IPS-11a (cell line): ENCODE results near the gene CD244.
"Not testable (repeated sequence)": the region's sequence is repeated elsewhere in the genome, so short reads cannot be mapped to it uniquely, and the experiment has no call there.

ENCODE experiments used
- H3K4me3 ChIP-seq: one replicate; pipeline ENCODE4 v1.5.1; 2013; ENCODE audit warnings: low read depth, low read length, control low read depth

The CD244 gene

GRCh38 chr1:160862203-160863060 is at the start of gene CD244:
Gene CD244, minus strand, starts transcription at chr1:160862887. Its CDS starts 210 bp downstream, at chr1:160862677.
- no peak within 1 kb of the TSS for H3K4me3 ChIP-seq

DNA sequence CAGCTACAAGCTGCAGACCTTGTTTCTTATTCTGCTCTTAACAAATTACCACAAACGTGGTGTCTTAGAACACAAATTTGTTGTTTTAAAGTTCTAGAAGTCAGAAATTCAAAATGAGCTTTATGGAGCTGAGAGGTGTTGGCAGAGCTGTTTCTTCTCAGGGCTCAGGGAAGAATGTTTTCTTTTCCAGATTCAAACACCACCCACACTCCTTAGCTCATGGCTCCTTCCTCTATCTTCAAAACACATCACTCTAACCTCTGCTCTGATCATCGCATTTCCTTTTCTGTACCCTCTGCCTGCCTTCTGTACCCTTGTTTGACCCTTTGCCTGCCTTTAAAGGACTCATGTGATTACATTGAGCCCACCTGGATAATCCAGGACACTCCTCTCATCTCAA is 49.2 kb upstream of the CD244 start:
- H3K4me3 ChIP-seq = no peak overlapping the region

DNA sequence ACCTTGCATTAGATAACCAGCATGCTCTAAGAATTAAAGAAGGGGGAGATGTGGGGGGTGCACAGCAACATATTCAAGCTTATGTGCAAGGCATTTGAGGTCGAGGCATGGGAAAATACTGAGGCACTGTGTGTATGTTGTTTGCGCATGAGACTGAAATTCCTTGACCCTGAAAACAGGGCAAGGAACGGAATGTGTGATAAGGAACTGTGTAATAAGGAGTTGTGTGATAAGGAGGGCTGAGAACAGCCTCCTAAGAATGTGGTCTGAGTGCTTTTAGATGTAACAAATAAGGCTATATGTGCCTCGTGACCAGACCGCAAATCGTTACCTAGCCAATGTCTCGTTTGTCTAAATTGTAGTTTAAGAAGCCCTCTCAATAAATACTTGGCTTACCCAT is 48.8 kb upstream of the CD244 start:
- H3K4me3 ChIP-seq = no peak overlapping the region

DNA sequence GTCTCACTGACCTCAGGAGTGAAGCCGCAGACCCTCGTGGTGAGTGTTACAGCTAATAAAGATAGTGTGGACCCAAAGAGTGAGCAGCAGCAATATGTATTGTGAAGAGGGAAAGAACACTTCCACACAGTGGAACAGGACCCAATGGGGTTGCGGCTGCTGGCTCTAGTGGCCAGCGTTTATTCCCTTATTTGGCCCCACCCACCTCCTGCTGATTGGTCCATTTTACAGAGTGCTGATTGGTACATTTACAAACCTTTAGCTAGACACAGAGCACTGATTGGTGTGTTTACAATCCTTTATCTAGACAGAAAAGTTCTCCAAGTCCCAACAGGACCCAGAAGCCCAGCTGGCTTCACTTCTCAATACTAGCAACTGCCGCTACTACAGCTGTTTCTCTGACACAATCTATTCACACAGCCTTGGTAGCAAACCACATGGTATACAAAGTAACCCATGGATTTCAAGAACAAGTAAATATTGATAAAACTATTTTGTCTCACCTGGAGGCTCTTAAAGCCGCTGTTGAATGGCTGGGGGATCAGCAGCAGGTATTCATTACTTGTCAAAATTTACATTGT is 47.6 kb upstream of the CD244 start:
- H3K4me3 ChIP-seq = no peak overlapping the region

GRCh38 chr1:160907976-160908375 is 45.3 kb upstream of the CD244 start:
- H3K4me3 ChIP-seq = no peak overlapping the region

GRCh38 chr1:160905617-160905989 is 42.9 kb upstream of the CD244 start:
- H3K4me3 ChIP-seq = no peak overlapping the region

DNA sequence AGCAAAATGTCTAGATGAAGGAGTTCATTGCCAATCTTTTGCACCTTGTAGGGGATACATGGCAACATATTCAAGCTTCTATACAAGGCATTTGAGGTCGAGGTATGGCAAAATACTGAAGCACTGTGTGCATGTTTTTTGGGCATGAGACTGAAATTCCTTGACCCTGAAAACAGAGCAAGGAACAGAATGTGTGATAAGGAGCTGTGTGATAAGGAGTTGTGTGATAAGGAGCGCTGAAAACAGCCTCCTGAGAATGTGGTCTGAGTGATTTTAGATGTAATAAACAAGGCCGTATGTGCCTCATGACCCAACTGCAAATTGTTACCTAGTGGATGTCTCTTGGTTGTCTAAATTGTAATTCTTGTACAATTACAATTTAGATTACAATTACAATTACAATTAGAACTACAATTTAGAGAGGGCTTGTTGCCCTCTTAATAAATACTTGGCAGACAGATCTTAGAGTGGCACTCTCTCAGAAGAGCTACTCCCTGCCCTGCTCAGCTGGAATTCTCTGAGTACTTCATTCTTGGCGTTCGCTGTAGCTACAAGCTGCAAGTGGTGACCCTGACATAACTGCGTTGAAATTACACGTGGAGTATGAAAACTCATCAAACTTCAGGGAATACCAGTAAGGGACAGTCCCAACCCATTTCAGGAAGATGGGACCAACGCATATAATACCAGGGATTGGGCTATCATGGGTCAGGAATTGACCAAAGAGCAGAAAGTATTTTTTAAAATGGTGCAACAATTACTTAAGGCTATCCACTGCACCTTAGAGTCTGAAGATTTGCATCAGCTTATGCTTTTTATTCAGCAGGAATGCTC is 42.3 kb upstream of the CD244 start:
- no peak overlapping the region for H3K4me3 ChIP-seq

GRCh38 chr1:160902251-160902650 is 39.6 kb upstream of the CD244 start:
- not testable (repeated sequence) for H3K4me3 ChIP-seq

GRCh38 chr1:160901768-160902167 is 39.1 kb upstream of the CD244 start:
- no peak overlapping the region for H3K4me3 ChIP-seq

GRCh38 chr1:160900683-160901082 is 38.0 kb upstream of the CD244 start:
- not testable (repeated sequence) for H3K4me3 ChIP-seq

DNA sequence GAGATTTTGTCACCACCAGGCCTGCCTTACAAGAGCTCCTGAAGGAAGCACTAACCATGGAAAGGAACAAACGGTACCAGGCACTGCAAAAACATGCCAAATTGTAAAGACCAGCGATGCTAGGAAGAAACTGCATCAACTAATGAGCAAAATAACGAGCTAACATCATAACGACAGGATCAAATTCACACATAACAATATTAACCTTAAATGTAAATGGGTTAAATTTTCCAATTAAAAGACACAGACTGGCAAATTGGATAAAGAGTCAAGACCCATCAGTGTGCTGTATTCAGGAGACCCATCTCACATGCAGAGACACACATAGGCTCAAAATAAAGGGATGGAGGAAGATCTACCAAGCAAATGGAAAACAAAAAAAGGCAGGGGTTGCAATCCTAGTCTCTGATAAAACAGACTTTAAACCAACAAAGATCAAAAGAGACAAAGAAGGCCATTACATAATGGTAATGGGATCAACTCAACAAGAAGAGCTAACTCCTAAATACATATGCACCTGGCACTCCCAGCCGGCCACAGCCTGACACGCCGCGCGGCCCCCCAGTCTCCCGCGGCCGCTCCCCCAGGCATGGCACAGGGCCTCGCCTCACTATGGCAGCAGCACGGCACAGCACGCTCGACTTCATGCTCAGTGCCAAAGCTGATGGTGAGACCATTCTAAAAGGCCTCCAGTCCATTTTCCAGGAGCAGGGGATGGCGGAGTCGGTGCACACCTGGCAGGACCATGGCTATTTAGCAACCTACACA is 31.9 kb upstream of the CD244 start:
- not testable (repeated sequence) for H3K4me3 ChIP-seq

GRCh38 chr1:160891474-160891873 is 28.8 kb upstream of the CD244 start:
- H3K4me3 ChIP-seq = no peak overlapping the region

DNA sequence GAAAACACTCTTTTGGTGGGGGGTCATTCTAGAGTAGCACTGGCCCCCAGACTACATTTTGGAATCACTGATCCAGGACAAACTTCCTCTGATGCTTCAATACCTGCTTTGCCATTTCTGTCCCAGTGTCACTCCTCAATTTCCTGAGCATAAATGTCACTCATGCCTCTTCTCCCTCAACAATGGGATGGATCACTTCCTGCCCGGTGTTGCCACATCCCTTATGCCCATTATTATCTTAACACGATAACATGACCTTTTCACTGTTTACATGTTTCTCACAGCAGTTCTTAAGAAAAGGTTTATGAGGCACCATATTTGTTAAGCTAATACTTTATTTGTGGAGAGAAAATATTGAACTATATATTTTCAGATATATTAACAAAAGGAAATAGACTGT is 26.2 kb upstream of the CD244 start:
- no peak overlapping the region for H3K4me3 ChIP-seq

DNA sequence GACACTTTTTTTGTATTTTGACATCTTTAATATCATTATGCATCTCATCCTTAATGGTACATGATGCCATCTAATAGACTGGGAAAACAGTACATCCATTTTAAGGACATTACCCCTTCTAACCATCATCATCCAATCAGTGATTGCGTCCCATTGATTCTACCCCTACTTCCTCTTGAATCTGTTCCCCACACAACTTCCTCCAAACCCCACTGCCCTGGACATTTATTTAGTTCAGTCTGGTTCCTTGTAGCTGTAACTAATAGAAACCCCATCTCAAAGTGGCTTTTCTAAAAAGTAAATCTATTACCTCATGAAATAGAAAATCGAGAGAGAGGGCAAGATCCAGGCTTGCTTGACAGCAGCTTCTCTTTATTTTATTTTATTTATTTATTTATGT is 24.4 kb upstream of the CD244 start:
- H3K4me3 ChIP-seq = no peak overlapping the region

- H3K4me3 ChIP-seq = no peak within 1 kb of the TSS
Observed at GRCh38 chr1:160885042-160885441, 22.4 kb upstream of the CD244 start, which contains the start of gene ITLN1. Gene ITLN1, minus strand, starts transcription at chr1:160885180. Its CDS starts 303 bp downstream, at chr1:160884877.

DNA sequence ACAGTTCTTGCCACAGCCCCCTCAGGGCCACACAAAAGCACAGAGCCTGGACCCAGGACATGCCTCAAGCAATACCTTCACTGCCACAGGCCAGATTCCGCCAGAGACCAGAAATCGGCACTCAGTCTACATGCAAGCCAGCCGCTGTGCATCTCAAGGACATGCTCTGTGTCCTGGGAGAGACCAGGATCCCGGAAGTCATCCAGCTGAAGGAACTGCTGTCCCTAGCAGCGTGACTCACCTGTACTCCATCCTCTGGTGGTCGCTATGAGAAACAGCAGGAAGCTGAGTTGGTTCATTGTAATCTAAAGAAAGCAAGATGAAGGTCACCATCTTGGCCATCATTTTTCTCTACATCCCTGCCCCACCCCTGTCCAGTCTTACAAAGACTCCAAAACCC is 21.9 kb upstream of the CD244 start:
- no peak overlapping the region for H3K4me3 ChIP-seq

GRCh38 chr1:160883581-160884513 is 21.2 kb upstream of the CD244 start:
- H3K4me3 ChIP-seq = no peak overlapping the region

- H3K4me3 ChIP-seq = no peak overlapping the region
Observed at GRCh38 chr1:160882582-160882981, 19.9 kb upstream of the CD244 start.

DNA sequence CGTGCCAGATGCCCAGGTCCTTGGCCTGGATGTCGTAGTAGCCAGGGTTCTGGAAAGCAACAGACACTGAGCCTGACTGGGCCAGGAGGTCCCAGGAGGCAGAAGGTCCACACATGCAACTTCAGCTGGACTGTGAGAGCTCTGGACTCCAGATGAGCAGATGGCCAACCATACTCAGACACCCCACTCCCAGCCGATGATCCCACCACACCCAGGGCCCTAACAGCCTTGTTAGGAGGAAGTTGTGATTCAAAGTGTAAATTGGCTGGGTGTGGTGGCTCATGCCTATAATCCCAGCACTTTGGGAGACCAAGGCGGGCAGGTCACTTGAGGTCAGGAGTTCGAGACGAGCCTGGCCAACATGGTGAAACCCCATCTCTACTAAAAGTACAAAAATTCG is 18.6 kb upstream of the CD244 start:
- not testable (repeated sequence) for H3K4me3 ChIP-seq

- H3K4me3 ChIP-seq = no peak overlapping the region
Observed at GRCh38 chr1:160880216-160880615, 17.5 kb upstream of the CD244 start.
